ENCODE results near the gene SPACA4. TPM values are rescaled to one million over a fixed set of nuclear protein-coding genes. Genes with fewer than 3 reads are reported as not detected.

The SPACA4 gene
- polyA plus RNA-seq, 1 donor (not counting 4 experiments of a cell fraction or from before 2014, with no cell fraction given), result 0.08 TPM

- no peaks in the 10 kb centered on the region for H3K9me3 ChIP-seq (ENCODE audit: control insufficient read depth, low read depth, low read length)
- H3K27me3 ChIP-seq (ENCODE audit: control insufficient read depth, extremely low read depth, insufficient read depth, low read length), result no peaks in the 10 kb centered on the region
- H2AFZ ChIP-seq (ENCODE audit: control insufficient read depth, low read length), result peak overlapping the region; percentile 78
- no peaks in the 10 kb centered on the region for H4K20me1 ChIP-seq (ENCODE audit: control insufficient read depth, extremely low read depth, insufficient read depth, low read length)
- H3K4me3 ChIP-seq (ENCODE audit: control insufficient read depth in 2 of 3, extremely low read depth in 1 of 3, insufficient read depth in 2 of 3, low read depth in 1 of 3, low read length in 3 of 3), result peak overlapping the region in 2 of 3 experiments; percentile 1 to 13
- H3K27ac ChIP-seq (ENCODE audit: control insufficient read depth, insufficient read depth, low read length), result peak overlapping the region; percentile 56
- H3K4me2 ChIP-seq (ENCODE audit: control insufficient read depth, extremely low read depth, insufficient read depth, low read depth, low read length), result peak overlapping the region; percentile 77
- no peaks in the 10 kb centered on the region for H3K36me3 ChIP-seq (ENCODE audit: control insufficient read depth in 2 of 2, extremely low read depth in 1 of 2, insufficient read depth in 2 of 2, low read length in 2 of 2)
- H3K4me1 ChIP-seq (ENCODE audit: control insufficient read depth, extremely low read depth, insufficient read depth, low read length), result peaks cover 51% of the 10 kb centered on the region
- no peaks in the 10 kb centered on the region for H3K79me2 ChIP-seq (ENCODE audit: control insufficient read depth, insufficient read depth, low read length)
- DNase-seq (ENCODE audit: low read depth, low spot score) (no peak), FAIRE-seq (no peak)
- no peak for TF ChIP-seq EZH2 (IDR thresholded peaks at IDR 0.05; ENCODE audit: low read length)
- TF ChIP-seq CTCF (optimal IDR thresholded peaks at IDR 0.05 in 1 of 3, IDR thresholded peaks at IDR 0.05 in 1 of 3, conservative IDR thresholded peaks at IDR 0.05 in 1 of 3; ENCODE audit: extremely low read depth in 1 of 3, insufficient read depth in 2 of 3, low read length in 3 of 3), result no peak
- H3K9me1 ChIP-seq (ENCODE audit: control insufficient read depth, extremely low read depth, insufficient read depth, low read length), result no peaks in the 10 kb centered on the region
- dilution Hi-C loops (cut with MboI; ENCODE audit: extremely low pct_ligation_motif_present, low sequenced_read_pairs), result no loop called here
- H3K9ac ChIP-seq (ENCODE audit: control insufficient read depth, extremely low read depth, insufficient read depth, low read length), result peak overlapping the region; percentile 48
These were observed 27.4 kb downstream of the SPACA4 start for GRCh38 chr19:48634036-48634342.

GRCh38 chr19:48634424-48635262 is 28.1 kb downstream of the SPACA4 start:
- Histone ChIP-seq H3K4me3 (ENCODE audit: control insufficient read depth in 2 of 3, extremely low read depth in 1 of 3, insufficient read depth in 2 of 3, low read depth in 1 of 3, low read length in 3 of 3) (peak overlapping the region in 2 of 3 experiments; percentile 32 to 59), H3K9ac (ENCODE audit: control insufficient read depth, extremely low read depth, insufficient read depth, low read length) (peak overlapping the region; percentile 57), H4K20me1 (ENCODE audit: control insufficient read depth, extremely low read depth, insufficient read depth, low read length) (no peaks in the 10 kb centered on the region), H3K79me2 (ENCODE audit: control insufficient read depth, insufficient read depth, low read length) (no peaks in the 10 kb centered on the region), H3K36me3 (ENCODE audit: control insufficient read depth in 2 of 2, extremely low read depth in 1 of 2, insufficient read depth in 2 of 2, low read length in 2 of 2) (no peaks in the 10 kb centered on the region), H2AFZ (ENCODE audit: control insufficient read depth, low read length) (peak overlapping the region; percentile 78), H3K4me2 (ENCODE audit: control insufficient read depth, extremely low read depth, insufficient read depth, low read depth, low read length) (peak overlapping the region; percentile 86), H3K4me1 (ENCODE audit: control insufficient read depth, extremely low read depth, insufficient read depth, low read length) (peaks cover 55% of the 10 kb centered on the region), H3K27ac (ENCODE audit: control insufficient read depth, insufficient read depth, low read length) (peak overlapping the region; percentile 82), H3K27me3 (ENCODE audit: control insufficient read depth, extremely low read depth, insufficient read depth, low read length) (no peaks in the 10 kb centered on the region), H3K9me1 (ENCODE audit: control insufficient read depth, extremely low read depth, insufficient read depth, low read length) (no peaks in the 10 kb centered on the region), H3K9me3 (ENCODE audit: control insufficient read depth, low read depth, low read length) (no peaks in the 10 kb centered on the region)
- FAIRE-seq (peak; percentile 77), DNase-seq (ENCODE audit: low read depth, low spot score) (peak; percentile 84)
- dilution Hi-C loops (cut with MboI; ENCODE audit: extremely low pct_ligation_motif_present, low sequenced_read_pairs), result no loop called here
- TF ChIP-seq EZH2 (IDR thresholded peaks at IDR 0.05; ENCODE audit: low read length) (no peak), CTCF (optimal IDR thresholded peaks at IDR 0.05 in 1 of 3, IDR thresholded peaks at IDR 0.05 in 1 of 3, conservative IDR thresholded peaks at IDR 0.05 in 1 of 3; ENCODE audit: extremely low read depth in 1 of 3, insufficient read depth in 2 of 3, low read length in 3 of 3) (no peak)
